ENCODE data around the gene ZNF280A. TPM values are rescaled to one million over a fixed set of nuclear protein-coding genes. Genes with fewer than 3 reads are reported as not detected.
"Not testable (repeated sequence)": the region's sequence is repeated elsewhere in the genome, so short reads cannot be mapped to it uniquely, and the experiment has no call there.

Gene ZNF280A
- total and polyA plus RNA-seq, 8 donors: not detected

DNA sequence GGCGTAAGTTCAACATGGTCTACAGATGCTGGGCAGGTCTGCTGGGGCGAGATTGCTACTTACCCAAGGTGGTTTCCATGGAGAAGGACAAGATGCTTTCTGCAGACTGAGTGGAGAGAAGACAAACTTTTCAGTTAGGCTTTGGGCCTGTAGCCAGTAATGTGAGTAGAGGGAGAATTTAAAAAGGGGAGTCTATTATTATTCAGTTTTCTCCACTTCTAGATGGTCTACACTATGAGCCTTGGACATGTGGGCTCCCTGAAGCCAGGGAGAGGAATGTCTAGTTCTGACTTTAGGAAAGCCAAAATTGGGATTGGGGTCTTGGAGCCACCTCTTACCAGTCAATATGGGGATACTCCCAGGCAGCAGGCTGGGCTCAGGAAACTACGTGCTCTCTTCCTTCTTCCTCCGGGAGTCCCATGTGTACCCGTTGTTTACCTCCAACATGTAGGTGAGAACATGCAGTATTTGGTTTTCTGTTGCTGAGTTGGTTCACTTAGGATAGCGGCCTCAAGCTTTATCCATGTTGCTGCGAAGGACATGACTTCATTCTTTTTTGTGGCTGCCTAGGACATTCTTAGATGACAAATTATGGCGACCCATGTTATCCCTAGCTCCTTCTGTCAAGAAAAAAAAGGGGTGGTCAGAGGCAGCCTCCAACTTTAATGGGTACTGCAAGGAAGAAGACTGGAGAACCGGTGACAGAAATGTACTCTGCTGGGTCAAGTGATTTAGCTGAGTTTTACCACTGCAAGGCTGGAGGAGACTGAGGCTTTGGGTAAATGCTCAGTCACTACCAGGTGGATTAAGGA is 14.7 kb upstream of the ZNF280A start:
- ATAC-seq (no peak), DNase-seq (no peak)
- intact Hi-C loops (cut with DNase I): no loop called here
- H3K4me1 ChIP-seq: no peaks in the 10 kb centered on the region
- H3K27ac ChIP-seq: no peak overlapping the region
- TF ChIP-seq CTCF (IDR thresholded peaks at IDR 0.05): no peak
- no peaks in the 10 kb centered on the region for H3K27me3 ChIP-seq
- no peaks in the 10 kb centered on the region for H3K36me3 ChIP-seq
- no peaks in the 10 kb centered on the region for H3K9me3 ChIP-seq
- H3K4me3 ChIP-seq: no peak overlapping the region

- no peaks in the 10 kb centered on the region for H3K4me1 ChIP-seq
- no peak for DNase-seq
- H3K36me3 ChIP-seq: no peaks in the 10 kb centered on the region
Observed at GRCh38 chr22:22533863-22534262, 13.8 kb upstream of the ZNF280A start.

GRCh38 chr22:22533417-22533816 is 13.3 kb upstream of the ZNF280A start:
- Histone ChIP-seq H3K4me3 (no peak overlapping the region), H3K27ac (no peak overlapping the region), H3K4me1 (no peaks in the 10 kb centered on the region), H3K36me3 (no peaks in the 10 kb centered on the region), H3K9me3 (no peaks in the 10 kb centered on the region), H3K27me3 (no peaks in the 10 kb centered on the region)
- DNase-seq: no peak
- TF ChIP-seq CTCF (IDR thresholded peaks at IDR 0.05): no peak
- no peak for ATAC-seq
- intact Hi-C loops (cut with DNase I): no loop called here

More at GRCh38 chr22:22533863-22534262, 13.8 kb upstream of the ZNF280A start:
- no peak for ATAC-seq
- Histone ChIP-seq H3K27ac (no peak overlapping the region), H3K27me3 (no peaks in the 10 kb centered on the region), H3K4me3 (no peak overlapping the region), H3K9me3 (no peaks in the 10 kb centered on the region)
- intact Hi-C loops (cut with DNase I): no loop called here
- TF ChIP-seq CTCF (IDR thresholded peaks at IDR 0.05): no peak

GRCh38 chr22:22532547-22533071 is 12.5 kb upstream of the ZNF280A start:
- H3K36me3 ChIP-seq; intact Hi-C loops (cut with DNase I); H3K27ac ChIP-seq; H3K4me3 ChIP-seq; DNase-seq; H3K9me3 ChIP-seq; H3K4me1 ChIP-seq; ATAC-seq; H3K27me3 ChIP-seq: not testable (repeated sequence)

DNA sequence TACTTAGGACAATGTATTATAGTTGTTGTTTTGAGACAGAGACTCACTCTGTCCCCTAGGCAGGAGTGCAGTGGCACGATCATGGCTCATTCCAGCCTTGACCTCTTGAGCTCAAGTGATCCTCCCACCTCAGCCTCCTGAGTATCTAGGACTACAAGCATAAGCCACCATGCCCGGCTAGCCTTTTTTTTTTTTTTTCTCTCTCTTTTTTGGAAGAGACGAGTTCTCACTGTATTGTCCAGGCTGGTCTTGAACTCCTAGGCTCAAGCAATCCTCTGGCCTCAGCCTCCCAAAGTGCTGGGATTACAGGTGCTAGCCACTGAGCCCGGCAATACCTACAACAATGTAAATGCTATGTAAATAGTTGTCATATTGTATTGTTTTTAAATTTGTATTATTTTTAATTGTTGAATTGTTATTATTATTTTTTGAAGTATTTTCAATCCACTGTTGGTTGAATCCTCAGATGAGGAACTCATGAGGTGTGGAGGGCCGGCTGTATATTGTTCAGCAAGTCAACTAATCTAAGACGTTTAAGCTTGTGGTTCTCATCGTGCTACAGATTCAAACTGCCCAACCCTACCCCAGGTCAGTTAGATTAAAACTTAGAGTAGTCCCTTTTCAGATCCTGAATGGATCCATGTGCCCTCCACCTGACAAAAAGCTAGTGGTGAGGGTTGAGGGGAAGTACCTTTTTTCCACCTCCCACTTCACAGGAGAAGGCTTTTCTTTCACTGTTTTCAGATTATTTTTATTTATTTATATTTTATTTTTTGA is 11.9 kb upstream of the ZNF280A start:
- ATAC-seq (no peak), DNase-seq (no peak)
- no peaks in the 10 kb centered on the region for H3K9me3 ChIP-seq
- H3K4me3 ChIP-seq: no peak overlapping the region
- no peak overlapping the region for H3K27ac ChIP-seq
- H3K4me1 ChIP-seq: no peaks in the 10 kb centered on the region
- intact Hi-C loops (cut with DNase I): no loop called here
- no peak for TF ChIP-seq CTCF (IDR thresholded peaks at IDR 0.05)
- H3K27me3 ChIP-seq: no peaks in the 10 kb centered on the region
- H3K36me3 ChIP-seq: no peaks in the 10 kb centered on the region

Data from left lung (tissue), 10 donors.